Neural progenitor cell (in vitro differentiated cells): ENCODE measurements around the gene LRRC8D. TPM values are rescaled to one million over a fixed set of nuclear protein-coding genes. Genes with fewer than 3 reads are reported as not detected.

Source experiments
- DNase-seq: peaks from one replicate; pipeline ENCODE4 v3.0.0-alpha.2; 2016; ENCODE audit warnings: low spot score
- H2AFZ ChIP-seq: fragments of 200-600 bp; sonication (generic); replicated peaks from 2 replicates; pipeline ENCODE4 v1.6.1; 2016; ENCODE audit warnings: antibody characterized with exemption
- H3F3A ChIP-seq: fragments of 200-600 bp; sonication (generic); 2 replicates; pipeline ENCODE4 v1.6.1; 2016; ENCODE audit warnings: antibody characterized with exemption, low read depth
- H3K27ac ChIP-seq: fragments of 200-600 bp; sonication (generic); 2 replicates; pipeline ENCODE4 v1.5.1; 2016; ENCODE audit warnings: mild to moderate bottlenecking
- H3K27me3 ChIP-seq: fragments of 200-600 bp; sonication (generic); 2 replicates; pipeline ENCODE4 v1.6.1; 2016; ENCODE audit warnings: mild to moderate bottlenecking, moderate library complexity
- H3K36me3 ChIP-seq: fragments of 200-600 bp; sonication (generic); 2 replicates; pipeline ENCODE4 v1.5.1; 2016
- H3K4me1 ChIP-seq: fragments of 200-600 bp; sonication (generic); 2 replicates; pipeline ENCODE4 v1.6.1; 2016; ENCODE audit warnings: mixed run types
- H3K4me2 ChIP-seq: fragments of 200-600 bp; sonication (generic); 2 replicates; pipeline ENCODE4 v1.6.1; 2016
- H3K4me3 ChIP-seq: fragments of 200-600 bp; sonication (generic); 2 replicates; pipeline ENCODE4 v1.5.1; 2016
- H3K79me2 ChIP-seq: fragments of 200-600 bp; sonication (generic); 2 replicates; pipeline ENCODE4 v1.6.1; 2016; ENCODE audit warnings: low read depth
- H3K9ac ChIP-seq: fragments of 200-600 bp; sonication (generic); 2 replicates; pipeline ENCODE4 v1.6.1; 2016
- H3K9me3 ChIP-seq: fragments of 200-600 bp; sonication (generic); 2 replicates; pipeline ENCODE4 v1.5.1; 2016; ENCODE audit warnings: low read depth
- H4K20me1 ChIP-seq: fragments of 200-600 bp; sonication (generic); 2 replicates; pipeline ENCODE4 v1.6.1; 2016; ENCODE audit warnings: low read depth
- H3K27ac Mint-ChIP-seq: 3 replicates; pipeline ENCODE4 v1.8.0; 2021; ENCODE audit warnings: mixed read lengths
- H3K27me3 Mint-ChIP-seq: 2 replicates; pipeline ENCODE4 v1.8.0; 2022; ENCODE audit warnings: low read depth, mild to moderate bottlenecking, inconsistent platforms, moderate library complexity, mixed read lengths; ENCODE audit not compliant: insufficient read depth
- H3K36me3 Mint-ChIP-seq: 3 replicates; pipeline ENCODE4 v1.8.0; 2021; ENCODE audit warnings: mixed read lengths
- H3K4me1 Mint-ChIP-seq: 3 replicates; pipeline ENCODE4 v1.8.0; 2021; ENCODE audit warnings: mixed read lengths
- H3K4me3 Mint-ChIP-seq: 3 replicates; pipeline ENCODE4 v1.8.0; 2021; ENCODE audit warnings: mild to moderate bottlenecking, moderate library complexity, mixed read lengths
- H3K9me3 Mint-ChIP-seq: 3 replicates; pipeline ENCODE4 v1.8.0; 2020; ENCODE audit warnings: mixed read lengths
- CTCF ChIP-seq: fragments of 200-600 bp; sonication (generic); IDR thresholded peaks from 2 replicates; pipeline ENCODE4 v1.5.1; 2017; ENCODE audit warnings: antibody characterized with exemption, mild to moderate bottlenecking
- EZH2 ChIP-seq: fragments of 200-600 bp; sonication (generic); IDR thresholded peaks from 2 replicates; pipeline ENCODE4 v1.6.1; 2017; ENCODE audit warnings: antibody characterized with exemption, mild to moderate bottlenecking, moderate library complexity
- EZH2phosphoT487 ChIP-seq: fragments of 200-600 bp; sonication (generic); IDR thresholded peaks from 2 replicates; pipeline ENCODE4 v1.6.1; 2017; ENCODE audit warnings: antibody characterized with exemption
- total RNA-seq: library from RNA; depleted of rRNA; stranded (reverse); fragments of >200 nt; gene quantifications from 2 replicates; pipeline ENCODE4 v1.2.3, GENCODE V29; 2015; ENCODE audit warnings: low replicate concordance

The LRRC8D gene
- total RNA-seq, 1 donor from 2014 or later = 55.7 TPM

- Histone ChIP-seq H3K27ac (no peak overlapping the region), H3K9ac (no peak overlapping the region)
- H3K27ac Mint-ChIP-seq = no peak overlapping the region
Measured at GRCh38 chr1:89918794-89919155, 97.9 kb downstream of the LRRC8D start.

GRCh38 chr1:89919174-89919573 lies 98.3 kb downstream of the LRRC8D start:
- H3K79me2 ChIP-seq = peaks cover 71% of the 10 kb centered on the region
- TF ChIP-seq EZH2phosphoT487 = no peak
- TF ChIP-seq EZH2 = no peak
- no peak for TF ChIP-seq CTCF
- H3K27ac Mint-ChIP-seq = no peak overlapping the region

More at GRCh38 chr1:89918794-89919155, 97.9 kb downstream of the LRRC8D start:
- peaks cover 11% of the 10 kb centered on the region for H3K4me1 Mint-ChIP-seq
- H3K36me3 Mint-ChIP-seq = peaks cover 15% of the 10 kb centered on the region
- no peak overlapping the region for H2AFZ ChIP-seq
- no peaks in the 10 kb centered on the region for H3K27me3 Mint-ChIP-seq
- H3K9me3 ChIP-seq = peaks cover 10% of the 10 kb centered on the region
- peaks cover 13% of the 10 kb centered on the region for H3K36me3 ChIP-seq
- DNase-seq = no peak
- no peak overlapping the region for H3K4me2 ChIP-seq
- peaks cover 9% of the 10 kb centered on the region for H3K4me1 ChIP-seq
- TF ChIP-seq CTCF (no peak), EZH2 (no peak), EZH2phosphoT487 (no peak)
- H3F3A ChIP-seq = no peaks in the 10 kb centered on the region
- H3K4me3 Mint-ChIP-seq = no peak overlapping the region
- H3K4me3 ChIP-seq = no peak overlapping the region
- H3K79me2 ChIP-seq = peaks cover 75% of the 10 kb centered on the region
- no peaks in the 10 kb centered on the region for H3K27me3 ChIP-seq
- peaks cover 25% of the 10 kb centered on the region for H4K20me1 ChIP-seq
- peaks cover 15% of the 10 kb centered on the region for H3K9me3 Mint-ChIP-seq

GRCh38 chr1:89922911-89923310 lies 102.1 kb downstream of the LRRC8D start:
- peaks cover 11% of the 10 kb centered on the region for H3K9me3 ChIP-seq
- peaks cover 11% of the 10 kb centered on the region for H3K4me1 Mint-ChIP-seq
- H3K4me2 ChIP-seq = no peak overlapping the region
- H3K9ac ChIP-seq = no peak overlapping the region
- H3K36me3 ChIP-seq = peaks cover 19% of the 10 kb centered on the region
- no peak overlapping the region for H2AFZ ChIP-seq
- TF ChIP-seq EZH2phosphoT487 (no peak), EZH2 (no peak), CTCF (no peak)
- H3K9me3 Mint-ChIP-seq = peaks cover 24% of the 10 kb centered on the region
- H3K27me3 Mint-ChIP-seq = no peaks in the 10 kb centered on the region
- no peak overlapping the region for H3K4me3 ChIP-seq
- H3F3A ChIP-seq = no peaks in the 10 kb centered on the region
- peaks cover 35% of the 10 kb centered on the region for H3K79me2 ChIP-seq
- no peak for DNase-seq
- no peak overlapping the region for H3K4me3 Mint-ChIP-seq
- H3K27me3 ChIP-seq = no peaks in the 10 kb centered on the region
- peaks cover 9% of the 10 kb centered on the region for H3K4me1 ChIP-seq
- peaks cover 20% of the 10 kb centered on the region for H4K20me1 ChIP-seq
- H3K27ac ChIP-seq = no peak overlapping the region
- H3K27ac Mint-ChIP-seq = no peak overlapping the region
- peaks cover 40% of the 10 kb centered on the region for H3K36me3 Mint-ChIP-seq

More at GRCh38 chr1:89919174-89919573, 98.3 kb downstream of the LRRC8D start:
- Mint-ChIP-seq H3K9me3 (peaks cover 19% of the 10 kb centered on the region), H3K4me3 (no peak overlapping the region), H3K27me3 (no peaks in the 10 kb centered on the region), H3K36me3 (peaks cover 19% of the 10 kb centered on the region), H3K4me1 (peaks cover 11% of the 10 kb centered on the region)
- Histone ChIP-seq H3K4me3 (no peak overlapping the region), H2AFZ (no peak overlapping the region), H3K9ac (no peak overlapping the region), H3K27ac (no peak overlapping the region), H3K27me3 (no peaks in the 10 kb centered on the region), H4K20me1 (peaks cover 25% of the 10 kb centered on the region), H3K36me3 (peaks cover 17% of the 10 kb centered on the region), H3K4me2 (no peak overlapping the region), H3F3A (no peaks in the 10 kb centered on the region), H3K9me3 (peaks cover 11% of the 10 kb centered on the region), H3K4me1 (peaks cover 9% of the 10 kb centered on the region)
- DNase-seq = no peak
